Right lobe of liver (tissue), 6 donors: Measurements from ENCODE around the gene NBEA. TPM values are rescaled to one million over a fixed set of nuclear protein-coding genes. Genes with fewer than 3 reads are reported as not detected.
A peak's percentile ranks its signal among the peaks of the same experiment; 100 is the strongest.

Experiments
- ATAC-seq, 4 donors: fragments of 200-7000 bp; cut with Tn5 transposase; one replicate each; pipeline ENCODE4 v1.9.1; 2020; ENCODE audit warnings: mild to moderate bottlenecking in 4 of 4, moderate library complexity in 4 of 4
- DNase-seq, 3 donors: peaks; one replicate each; pipeline ENCODE4 v3.0.0-alpha.2; 2020
- H3K27ac ChIP-seq, 3 donors: fragments of 200-600 bp; one replicate each; pipeline ENCODE4 v1.8.0; 2022
- H3K27me3 ChIP-seq, 2 donors: fragments of 200-600 bp; one replicate each; pipeline ENCODE4 v1.8.0; 2022
- H3K36me3 ChIP-seq, 4 donors: fragments of 200-600 bp; sonication (generic) in 1 of 4; one replicate each; pipeline versions ENCODE4 v1.5.1 to v1.8.0; 2017 to 2022; ENCODE audit warnings: control low read depth in 1 of 4
- H3K4me1 ChIP-seq, 4 donors: fragments of 200-600 bp; sonication (generic) in 1 of 4; one replicate each; pipeline versions ENCODE4 v1.5.1 to v1.8.0; 2017 to 2022; ENCODE audit warnings: control low read depth in 1 of 4
- H3K4me3 ChIP-seq, 3 donors: fragments of 200-600 bp; one replicate each; pipeline ENCODE4 v1.8.0; 2022
- H3K9me3 ChIP-seq, 4 donors: fragments of 200-600 bp; sonication (generic) in 1 of 4; one replicate each; pipeline versions ENCODE4 v1.5.1 to v1.8.0; 2017 to 2022; ENCODE audit warnings: control low read depth in 1 of 4
- CTCF ChIP-seq, 4 donors: fragments of 200-600 bp in 3 of 4; fragments of 450-650 bp in 1 of 4; IDR thresholded peaks; one replicate each; pipeline versions ENCODE4 v1.5.1 to v1.8.0; 2016 to 2022; ENCODE audit warnings: antibody characterized with exemption in 4 of 4, mild to moderate bottlenecking in 2 of 4
- POLR2A ChIP-seq: fragments of 450-650 bp; IDR thresholded peaks from one replicate; pipeline ENCODE4 v1.6.1; 2017; ENCODE audit warnings: antibody characterized with exemption, mild to moderate bottlenecking
- WGBS: methylation state at CpG from one replicate; pipeline ENCODE4 v1.1.6; 2018; ENCODE audit warnings: low coverage, low lambda C conversion rate; ENCODE audit not compliant: insufficient coverage; ENCODE audit errors: missing lambda C conversion rate; 5-methylcytosine and 5-hydroxymethylcytosine counted together
- intact Hi-C, 2 donors: fragments of 100-400 bp; cut with DNase I; formaldehyde crosslinking; loops; one replicate each; pipeline versions ENCODE4 v1.11.2 to v1.14.1; 2022
- total RNA-seq, 6 experiments: library from RNA; depleted of rRNA in 2 of 6; stranded (reverse); fragments of >200 nt in 2 of 6; fragmentation: NEBNext Ultra II Directional in 3 of 6; extraction: Animal tissue kit (Norgen Biotek cat#: 25700) in 3 of 6; gene quantifications; one replicate each; pipeline versions ENCODE4 v1.1.0 to v1.2.4, GENCODE V29; 2016 to 2023
- donor health status: DM: no; HTN: yes; CAD: no.
- donor health status: DM: no; HTN: no; CAD: no.
- donor health status: DM: no; HTN: no; CAD: no.
- donor health status: DM: no; HTN: yes; CAD: no.
- donor health status: DM: no; HTN: yes; CAD: no.

The NBEA gene
- total RNA-seq, 6 experiments from 2014 or later = 0.62 to 1.7 (median 0.75) TPM

GRCh38 chr13:35621989-35622388, 679.9 kb downstream of the NBEA start:
- no peaks in the 10 kb centered on the region for H3K36me3 ChIP-seq
- ATAC-seq = no peak
- DNase-seq = no peak
- no peaks in the 10 kb centered on the region for H3K27me3 ChIP-seq
- no peak overlapping the region for H3K27ac ChIP-seq
- TF ChIP-seq CTCF (IDR thresholded peaks at IDR 0.05) (no peak), POLR2A (no peak)
- no peaks in the 10 kb centered on the region for H3K4me1 ChIP-seq
- intact Hi-C loops = no loop called here
- no peak overlapping the region for H3K4me3 ChIP-seq
- H3K9me3 ChIP-seq = no peaks in the 10 kb centered on the region

- Histone ChIP-seq H3K4me1 (no peaks in the 10 kb centered on the region), H3K9me3 (no peaks in the 10 kb centered on the region), H3K27me3 (no peaks in the 10 kb centered on the region), H3K36me3 (no peaks in the 10 kb centered on the region), H3K4me3 (no peak overlapping the region), H3K27ac (no peak overlapping the region)
- TF ChIP-seq POLR2A = no peak
- no peak for TF ChIP-seq CTCF (IDR thresholded peaks at IDR 0.05)
- no peak for DNase-seq
- WGBS = 58% methylated on average over 2 of the region's 2 CpGs
- ATAC-seq = no peak
- intact Hi-C loops = no loop called here
These were observed 687.0 kb downstream of the NBEA start for GRCh38 chr13:35629026-35629425.

- H3K27ac ChIP-seq = no peak overlapping the region
- WGBS = 64% methylated on average over 4 of the region's 5 CpGs
- no peaks in the 10 kb centered on the region for H3K27me3 ChIP-seq
- H3K9me3 ChIP-seq = no peaks in the 10 kb centered on the region
- TF ChIP-seq CTCF (IDR thresholded peaks at IDR 0.05) (peak; percentile 32 to 70 (median 57)), POLR2A (no peak)
- H3K4me3 ChIP-seq = no peak overlapping the region
- no peak for DNase-seq
- peak; percentile 74 to 84 (median 76) for ATAC-seq
- intact Hi-C loops = no loop called here
- H3K4me1 ChIP-seq = no peaks in the 10 kb centered on the region
- H3K36me3 ChIP-seq = no peaks in the 10 kb centered on the region
These were observed 688.6 kb downstream of the NBEA start for GRCh38 chr13:35630551-35631275.

- no peaks in the 10 kb centered on the region for H3K9me3 ChIP-seq
- H3K4me1 ChIP-seq = no peaks in the 10 kb centered on the region
- H3K36me3 ChIP-seq = no peaks in the 10 kb centered on the region
- H3K27me3 ChIP-seq = no peaks in the 10 kb centered on the region
- ATAC-seq (no peak), DNase-seq (no peak)
- H3K4me3 ChIP-seq = no peak overlapping the region
- intact Hi-C loops = no loop called here
- H3K27ac ChIP-seq = no peak overlapping the region
- no peak for TF ChIP-seq CTCF (IDR thresholded peaks at IDR 0.05)
- TF ChIP-seq POLR2A = no peak
These were observed 689.6 kb downstream of the NBEA start for GRCh38 chr13:35631666-35632065.

GRCh38 chr13:35643625-35644024, 701.6 kb downstream of the NBEA start:
- ATAC-seq (no peak), DNase-seq (no peak)
- no peaks in the 10 kb centered on the region for H3K9me3 ChIP-seq
- TF ChIP-seq CTCF (IDR thresholded peaks at IDR 0.05) (no peak), POLR2A (no peak)
- intact Hi-C loops = no loop called here
- H3K4me1 ChIP-seq = no peaks in the 10 kb centered on the region
- no peak overlapping the region for H3K4me3 ChIP-seq
- WGBS = 36% methylated on average over 3 of the region's 3 CpGs
- no peaks in the 10 kb centered on the region for H3K27me3 ChIP-seq
- H3K27ac ChIP-seq = no peak overlapping the region
- no peaks in the 10 kb centered on the region for H3K36me3 ChIP-seq
